Pancreas (tissue), 10 donors: ENCODE results near the gene DLGAP4. TPM values are rescaled to one million over a fixed set of nuclear protein-coding genes. Genes with fewer than 3 reads are reported as not detected.

Experiments used
- ATAC-seq, 4 donors: fragments of 200-7000 bp; cut with Tn5 transposase; one replicate each; pipeline versions ENCODE4 v1.8.0 to v1.9.1; 2020; ENCODE audit warnings: mild to moderate bottlenecking in 4 of 4, moderate library complexity in 4 of 4
- DNase-seq, 6 donors: peaks; one replicate each; pipeline ENCODE4 v3.0.0-alpha.2; 2020
- FAIRE-seq: peaks from 2 replicates; lab custom pipeline; 2012; peaks lifted over from hg19 to GRCh38; lab: Jason Lieb, UNC
- H3K27ac ChIP-seq, 4 donors: fragments of 200-600 bp; sonication (generic); 1 replicate in 3 of 4; 2 replicates in 1 of 4; pipeline versions ENCODE4 v1.5.0 to v1.8.0; 2020
- H3K27me3 ChIP-seq, 4 donors: fragments of 200-600 bp; one replicate each; pipeline ENCODE4 v1.8.0; 2021
- H3K36me3 ChIP-seq, 3 donors: fragments of 200-600 bp; sonication (generic) in 1 of 3; one replicate each; pipeline versions ENCODE4 v1.5.0 to v1.8.0; 2020 to 2021
- H3K4me1 ChIP-seq, 3 donors: fragments of 200-600 bp; one replicate each; pipeline ENCODE4 v1.8.0; 2021
- H3K4me3 ChIP-seq, 4 donors: fragments of 200-600 bp; sonication (generic) in 2 of 4; one replicate each; pipeline versions ENCODE4 v1.5.0 to v1.8.0; 2020 to 2021
- H3K9me3 ChIP-seq, 4 donors: fragments of 200-600 bp; one replicate each; pipeline ENCODE4 v1.8.0; 2021
- CTCF ChIP-seq, 4 donors: fragments of 200-600 bp; sonication (generic) in 3 of 4; IDR thresholded peaks; one replicate each; pipeline versions ENCODE4 v1.5.0 to v1.8.0; 2021; ENCODE audit warnings: antibody characterized with exemption in 4 of 4
- WGBS, 2 donors: extraction: QIAGEN DNeasy Blood & Tissue Kit; methylation state at CpG; one replicate each; pipeline ENCODE4 v1.1.7; 2013; 5-methylcytosine and 5-hydroxymethylcytosine counted together
- intact Hi-C, 3 donors: fragments of 100-400 bp; cut with DNase I; formaldehyde crosslinking; loops; one replicate each; pipeline versions ENCODE4 v1.11.1 to v1.14.2; 2022
- polyA plus RNA-seq, 2 donors: library from polyadenylated mRNA; stranded (reverse); fragments of 200-250 nt; gene quantifications; one replicate each; pipeline ENCODE4 v1.2.3, GENCODE V29; 2013
- total RNA-seq, 6 donors: library from RNA; stranded (reverse); fragmentation: NEBNext Ultra II Directional in 4 of 6; extraction: Animal tissue kit (Norgen Biotek cat#: 25700) in 4 of 6; gene quantifications; one replicate each; pipeline versions ENCODE4 v1.2.1 to v1.2.4, GENCODE V29; 2021 to 2023
- donor health status: healthy with polysubstance abuse.
- donor health status: DM: no; HTN: no; CAD: no; lungs with moderate emphysema.
- donor health status: DM: no; HTN: no; CAD: no.
- donor health status: control.
- donor health status: control.
- donor health status: Bipolar disorder and iron deficiency.
- donor health status: DM: yes; HTN: yes; CAD: no.
- donor health status: DM: no; HTN: no; CAD: no.
- donor health status: DM: no; HTN: no; CAD: no.
- donor health status: DM: yes; HTN: yes; CAD: no.

The DLGAP4 gene
- total and polyA plus RNA-seq, 8 donors = 28.6 to 49.5 (median 42.6) TPM

- no peaks in the 10 kb centered on the region for H3K27me3 ChIP-seq
- FAIRE-seq (no peak), ATAC-seq (peak; percentile 19 to 69 (median 36)), DNase-seq (no peak)
- peak in 1 of 4 donors; percentile 16 for TF ChIP-seq CTCF (IDR thresholded peaks at IDR 0.05)
- peaks cover 0 to 14% (median 7%) of the 10 kb centered on the region in 3 donors for H3K36me3 ChIP-seq
- H3K4me1 ChIP-seq = peaks cover 0 to 23% (median 5%) of the 10 kb centered on the region in 3 donors
- no peak overlapping the region for H3K4me3 ChIP-seq
- H3K9me3 ChIP-seq = no peaks in the 10 kb centered on the region
- 75 to 76% methylated on average over 10 of the region's 10 CpGs for WGBS, 2 donors
- intact Hi-C loops = no loop called here
- H3K27ac ChIP-seq = peak overlapping the region in 1 of 4 donors; percentile 33
Observed at GRCh38 chr20:36493051-36493800, 187.1 kb downstream of the DLGAP4 start.

- DNase-seq (peak in 1 of 6 donors; percentile 56), ATAC-seq (peak in 3 of 4 donors; percentile 41 to 57 (median 55)), FAIRE-seq (no peak)
- H3K9me3 ChIP-seq = no peaks in the 10 kb centered on the region
- intact Hi-C loops = no loop called here
- peaks cover 0 to 19% (median 7%) of the 10 kb centered on the region in 3 donors for H3K36me3 ChIP-seq
- no peaks in the 10 kb centered on the region for H3K27me3 ChIP-seq
- H3K27ac ChIP-seq = peak overlapping the region in 1 of 4 donors; percentile 33
- H3K4me1 ChIP-seq = peaks cover 0 to 23% (median 8%) of the 10 kb centered on the region in 3 donors
- no peak for TF ChIP-seq CTCF (IDR thresholded peaks at IDR 0.05)
- no peak overlapping the region for H3K4me3 ChIP-seq
- 39 to 49% methylated on average over 7 of the region's 7 CpGs for WGBS, 2 donors
Observed at GRCh38 chr20:36493801-36494114, 187.6 kb downstream of the DLGAP4 start.

- intact Hi-C loops = no loop called here
- DNase-seq (peak in 1 of 6 donors; percentile 70), FAIRE-seq (no peak), ATAC-seq (no peak)
- Histone ChIP-seq H3K36me3 (peaks cover 0 to 27% (median 7%) of the 10 kb centered on the region in 3 donors), H3K9me3 (no peaks in the 10 kb centered on the region), H3K4me1 (peaks cover 0 to 17% (median 8%) of the 10 kb centered on the region in 3 donors), H3K4me3 (no peak overlapping the region), H3K27me3 (no peaks in the 10 kb centered on the region), H3K27ac (peak overlapping the region in 3 of 4 donors; percentile 9 to 50 (median 26))
- no peak for TF ChIP-seq CTCF (IDR thresholded peaks at IDR 0.05)
- WGBS, 2 donors = 84 to 86% methylated on average over 33 of the region's 33 CpGs
Observed at GRCh38 chr20:36496707-36497669, 190.8 kb downstream of the DLGAP4 start.

- intact Hi-C loops = no loop called here
- H3K27ac ChIP-seq = peak overlapping the region; percentile 9 to 50 (median 18)
- peaks cover 0 to 14% (median 8%) of the 10 kb centered on the region in 3 donors for H3K4me1 ChIP-seq
- no peaks in the 10 kb centered on the region for H3K9me3 ChIP-seq
- peak; percentile 27 to 77 (median 68) for ATAC-seq
- TF ChIP-seq CTCF (IDR thresholded peaks at IDR 0.05) = no peak
- H3K27me3 ChIP-seq = no peaks in the 10 kb centered on the region
- H3K36me3 ChIP-seq = peaks cover 0 to 27% (median 7%) of the 10 kb centered on the region in 3 donors
- 20 to 28% methylated on average over 4 of the region's 4 CpGs for WGBS, 2 donors
- H3K4me3 ChIP-seq = no peak overlapping the region
- FAIRE-seq = no peak
- peak in 4 of 6 donors; percentile 42 to 51 (median 48) for DNase-seq
Observed at GRCh38 chr20:36497856-36498255, 191.7 kb downstream of the DLGAP4 start.
